Measurements from ENCODE around the gene B3GNT7.

DNA sequence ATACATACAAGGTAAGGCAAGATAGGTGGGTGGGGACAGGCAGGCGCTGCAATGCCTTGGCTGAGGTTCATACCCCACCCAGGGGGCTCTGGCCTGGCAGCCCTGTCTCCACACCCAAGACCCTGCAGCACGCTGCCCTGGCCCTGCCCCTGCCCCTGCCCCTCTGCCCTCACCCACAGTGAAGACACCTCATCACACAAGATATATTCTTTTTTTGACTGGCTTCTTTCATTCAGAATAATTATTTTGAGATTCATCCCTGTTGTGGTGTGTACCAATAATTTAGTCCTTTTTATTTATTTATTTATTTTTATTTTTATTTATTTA, 11.4 kb upstream of the B3GNT7 start:
- TF ChIP-seq, protein P1, sequence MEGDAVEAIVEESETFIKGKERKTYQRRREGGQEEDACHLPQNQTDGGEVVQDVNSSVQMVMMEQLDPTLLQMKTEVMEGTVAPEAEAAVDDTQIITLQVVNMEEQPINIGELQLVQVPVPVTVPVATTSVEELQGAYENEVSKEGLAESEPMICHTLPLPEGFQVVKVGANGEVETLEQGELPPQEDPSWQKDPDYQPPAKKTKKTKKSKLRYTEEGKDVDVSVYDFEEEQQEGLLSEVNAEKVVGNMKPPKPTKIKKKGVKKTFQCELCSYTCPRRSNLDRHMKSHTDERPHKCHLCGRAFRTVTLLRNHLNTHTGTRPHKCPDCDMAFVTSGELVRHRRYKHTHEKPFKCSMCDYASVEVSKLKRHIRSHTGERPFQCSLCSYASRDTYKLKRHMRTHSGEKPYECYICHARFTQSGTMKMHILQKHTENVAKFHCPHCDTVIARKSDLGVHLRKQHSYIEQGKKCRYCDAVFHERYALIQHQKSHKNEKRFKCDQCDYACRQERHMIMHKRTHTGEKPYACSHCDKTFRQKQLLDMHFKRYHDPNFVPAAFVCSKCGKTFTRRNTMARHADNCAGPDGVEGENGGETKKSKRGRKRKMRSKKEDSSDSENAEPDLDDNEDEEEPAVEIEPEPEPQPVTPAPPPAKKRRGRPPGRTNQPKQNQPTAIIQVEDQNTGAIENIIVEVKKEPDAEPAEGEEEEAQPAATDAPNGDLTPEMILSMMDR (IDR thresholded peaks at IDR 0.05; ENCODE audit: low read depth, low read length, poor library complexity, severe bottlenecking), result no peak
- no peak for TF ChIP-seq EZH2phosphoT487 (IDR thresholded peaks at IDR 0.05; ENCODE audit: borderline replicate concordance, low read length)
